Measurements from ENCODE around the gene ITPRID2.

- TF ChIP-seq POLR2A (IDR thresholded peaks at IDR 0.05; ENCODE audit: insufficient read depth in 1 of 2, low read depth in 2 of 2, low read length in 2 of 2) (no peak), POLR2AphosphoS5 (IDR thresholded peaks at IDR 0.05; ENCODE audit: low read depth, low read length) (no peak), CTCF (CRISPR knock-in tag; IDR thresholded peaks at IDR 0.05) (no peak), ZBTB37 (CRISPR knock-in tag; IDR thresholded peaks at IDR 0.05) (no peak), ZNF274 (CRISPR knock-in tag; IDR thresholded peaks at IDR 0.05) (no peak), HMG20B (CRISPR knock-in tag; conservative IDR thresholded peaks at IDR 0.05) (no peak), TCF7 (IDR thresholded peaks at IDR 0.05; ENCODE audit: low read depth) (no peak), RAD21 (CRISPR knock-in tag; IDR thresholded peaks at IDR 0.05) (no peak), RELA (CRISPR knock-in tag; IDR thresholded peaks at IDR 0.05) (no peak)
Measured at GRCh38 chr2:181947273-181947672, 55.7 kb downstream of the ITPRID2 start.
